Measurements from ENCODE around the gene TRMT10B. TPM values are rescaled to one million over a fixed set of nuclear protein-coding genes. Genes with fewer than 3 reads are reported as not detected.

TRMT10B gene
- total RNA-seq, 4 donors from 2014 or later = 1.5 to 10.2 (median 3.0) TPM

DNA sequence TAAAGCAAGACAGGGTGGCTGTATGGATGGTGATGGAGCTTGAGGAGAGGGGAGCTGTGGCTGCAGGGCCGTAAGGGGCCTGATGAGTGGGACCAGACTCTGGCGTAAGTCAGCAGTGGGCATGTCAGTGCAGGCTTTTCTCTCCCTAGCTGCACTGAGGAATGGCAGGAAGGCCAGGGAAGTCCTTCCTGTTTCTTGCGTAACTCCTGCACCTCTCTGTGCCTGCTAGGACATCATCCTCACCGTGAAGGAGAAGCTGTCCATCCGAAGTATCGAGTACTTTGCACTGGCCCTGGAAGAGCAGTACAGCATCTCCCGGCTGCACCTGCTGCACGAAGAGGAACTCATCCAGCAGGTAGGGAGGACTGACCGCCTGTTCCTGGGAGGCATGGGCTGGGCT is 24.1 kb upstream of the TRMT10B start:
- no peaks in the 10 kb centered on the region for H3K9me3 ChIP-seq
- H3K4me3 ChIP-seq = no peak overlapping the region
- no peak overlapping the region for H3K27ac ChIP-seq
- no peaks in the 10 kb centered on the region for H3K27me3 ChIP-seq
- in situ Hi-C loops (cut with MboI; ENCODE audit: low sequenced_read_pairs in 4 of 4) = no loop called here
- no peaks in the 10 kb centered on the region for H3K36me3 ChIP-seq
- DNase-seq (no peak), ATAC-seq (no peak)
- no peaks in the 10 kb centered on the region for H3K4me1 ChIP-seq
- intact Hi-C loops (cut with DNase I; ENCODE audit: low total_unique reads) = no loop called here
- no peak for TF ChIP-seq POLR2A (IDR thresholded peaks at IDR 0.05)
- TF ChIP-seq, protein P1, sequence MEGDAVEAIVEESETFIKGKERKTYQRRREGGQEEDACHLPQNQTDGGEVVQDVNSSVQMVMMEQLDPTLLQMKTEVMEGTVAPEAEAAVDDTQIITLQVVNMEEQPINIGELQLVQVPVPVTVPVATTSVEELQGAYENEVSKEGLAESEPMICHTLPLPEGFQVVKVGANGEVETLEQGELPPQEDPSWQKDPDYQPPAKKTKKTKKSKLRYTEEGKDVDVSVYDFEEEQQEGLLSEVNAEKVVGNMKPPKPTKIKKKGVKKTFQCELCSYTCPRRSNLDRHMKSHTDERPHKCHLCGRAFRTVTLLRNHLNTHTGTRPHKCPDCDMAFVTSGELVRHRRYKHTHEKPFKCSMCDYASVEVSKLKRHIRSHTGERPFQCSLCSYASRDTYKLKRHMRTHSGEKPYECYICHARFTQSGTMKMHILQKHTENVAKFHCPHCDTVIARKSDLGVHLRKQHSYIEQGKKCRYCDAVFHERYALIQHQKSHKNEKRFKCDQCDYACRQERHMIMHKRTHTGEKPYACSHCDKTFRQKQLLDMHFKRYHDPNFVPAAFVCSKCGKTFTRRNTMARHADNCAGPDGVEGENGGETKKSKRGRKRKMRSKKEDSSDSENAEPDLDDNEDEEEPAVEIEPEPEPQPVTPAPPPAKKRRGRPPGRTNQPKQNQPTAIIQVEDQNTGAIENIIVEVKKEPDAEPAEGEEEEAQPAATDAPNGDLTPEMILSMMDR (IDR thresholded peaks at IDR 0.05 in 4 of 5, conservative IDR thresholded peaks at IDR 0.05 in 1 of 5) = no peak

DNA sequence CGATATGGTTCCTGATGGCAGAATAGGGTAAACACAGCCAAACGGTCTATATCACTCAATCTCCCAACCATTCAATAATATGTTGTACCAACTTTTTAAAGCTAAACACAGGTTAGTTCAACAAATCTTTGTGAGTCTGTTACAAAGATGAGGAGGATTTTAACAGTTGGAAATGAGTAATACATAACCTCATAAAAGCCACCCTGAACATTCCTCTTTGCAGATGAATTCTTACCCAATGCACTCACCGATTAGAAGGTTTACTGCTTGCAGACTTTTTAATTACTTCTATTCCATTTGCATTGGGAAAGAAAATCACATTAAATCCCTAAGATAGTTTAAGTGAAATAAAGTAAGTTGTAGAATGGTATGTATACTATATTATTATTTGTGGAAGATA is 23.3 kb upstream of the TRMT10B start:
- Histone ChIP-seq H3K36me3 (no peaks in the 10 kb centered on the region), H3K4me3 (no peak overlapping the region), H3K4me1 (no peaks in the 10 kb centered on the region), H3K27me3 (no peaks in the 10 kb centered on the region), H3K27ac (no peak overlapping the region), H3K9me3 (no peaks in the 10 kb centered on the region)
- intact Hi-C loops (cut with DNase I; ENCODE audit: low total_unique reads) = no loop called here
- no peak for DNase-seq
- TF ChIP-seq, protein P1 (IDR thresholded peaks at IDR 0.05 in 4 of 5, conservative IDR thresholded peaks at IDR 0.05 in 1 of 5) = no peak
- TF ChIP-seq POLR2A (IDR thresholded peaks at IDR 0.05) = no peak
- ATAC-seq = no peak
- in situ Hi-C loops (cut with MboI; ENCODE audit: low sequenced_read_pairs in 4 of 4) = no loop called here

DNA sequence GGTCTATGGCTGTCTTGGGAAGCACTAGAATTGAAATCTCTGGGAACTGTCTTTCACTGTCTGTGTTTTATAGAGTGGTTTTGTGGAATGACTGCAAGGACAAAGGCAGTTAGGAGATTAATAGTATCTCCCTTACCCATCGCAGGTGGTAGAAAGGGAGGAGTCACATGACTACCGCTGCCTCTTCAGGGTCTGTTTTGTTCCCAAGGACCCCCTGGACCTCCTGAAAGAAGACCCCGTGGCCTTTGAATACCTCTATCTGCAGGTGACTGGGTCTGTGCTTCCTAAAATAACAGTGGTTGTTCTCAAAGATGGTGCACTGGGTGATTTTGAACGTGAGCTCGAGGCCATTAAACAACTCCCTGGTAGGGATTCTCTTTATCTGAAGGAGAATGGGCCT is 22.8 kb upstream of the TRMT10B start:
- H3K27me3 ChIP-seq = no peaks in the 10 kb centered on the region
- no peak for DNase-seq
- no peaks in the 10 kb centered on the region for H3K36me3 ChIP-seq
- no peak overlapping the region for H3K27ac ChIP-seq
- TF ChIP-seq, protein P1 (IDR thresholded peaks at IDR 0.05 in 4 of 5, conservative IDR thresholded peaks at IDR 0.05 in 1 of 5) = no peak
- TF ChIP-seq POLR2A (IDR thresholded peaks at IDR 0.05) = no peak
- intact Hi-C loops (cut with DNase I; ENCODE audit: low total_unique reads) = no loop called here
- in situ Hi-C loops (cut with MboI; ENCODE audit: low sequenced_read_pairs in 4 of 4) = no loop called here
- H3K4me3 ChIP-seq = no peak overlapping the region
- no peak for ATAC-seq
- no peaks in the 10 kb centered on the region for H3K4me1 ChIP-seq
- H3K9me3 ChIP-seq = no peaks in the 10 kb centered on the region

DNA sequence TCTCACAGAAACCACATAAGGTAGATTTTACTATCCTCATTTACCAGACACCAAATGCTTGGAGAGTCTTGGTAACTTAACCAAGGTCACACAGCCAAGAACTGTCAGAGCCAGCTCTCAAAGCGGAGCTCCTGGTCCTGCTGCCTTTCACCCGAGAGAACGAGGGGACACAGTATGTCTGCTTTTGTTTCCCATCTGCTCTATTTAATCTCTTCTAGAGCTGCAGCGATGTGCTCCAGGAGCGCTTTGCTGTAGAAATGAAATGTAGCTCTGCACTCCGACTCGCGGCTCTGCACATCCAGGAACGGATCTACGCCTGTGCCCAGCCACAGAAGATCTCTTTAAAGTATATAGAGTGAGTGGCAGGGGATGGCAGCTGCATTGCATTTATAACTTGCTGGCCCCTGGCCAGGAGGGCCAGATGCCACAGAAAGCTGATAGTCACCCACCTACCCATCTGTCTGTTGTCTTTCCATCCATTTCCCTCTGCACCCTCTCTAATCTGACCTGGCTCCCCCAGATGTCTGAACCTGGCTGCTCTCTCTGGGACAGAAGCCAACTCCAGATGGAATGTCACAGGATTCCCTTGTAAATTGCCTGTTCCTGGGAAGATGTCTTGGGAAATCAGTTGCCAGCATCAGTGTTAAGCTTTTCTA is 21.4 kb upstream of the TRMT10B start:
- no peak for ATAC-seq
- H3K27ac ChIP-seq = no peak overlapping the region
- TF ChIP-seq, protein P1 (IDR thresholded peaks at IDR 0.05 in 4 of 5, conservative IDR thresholded peaks at IDR 0.05 in 1 of 5) = no peak
- TF ChIP-seq POLR2A (IDR thresholded peaks at IDR 0.05) = no peak

DNA sequence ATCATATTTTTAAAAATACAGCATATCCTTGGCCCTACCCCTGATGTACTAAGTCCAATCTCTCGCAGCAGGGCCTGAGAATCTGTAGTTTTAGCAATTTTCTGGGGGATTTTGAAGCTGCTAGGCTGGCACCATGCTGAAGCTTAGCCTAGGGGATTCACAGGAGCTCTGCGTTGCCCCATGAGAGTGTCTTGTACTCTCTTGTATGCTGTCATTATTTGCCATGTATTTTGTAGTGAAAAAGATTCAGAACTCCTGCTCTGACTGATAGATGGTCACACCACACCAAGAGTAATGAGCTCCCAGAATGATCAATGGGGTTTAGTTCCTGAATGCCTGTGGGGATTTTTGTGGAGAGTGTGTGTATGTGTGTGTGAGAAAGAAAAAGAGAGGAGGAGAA is 20.7 kb upstream of the TRMT10B start:
- TF ChIP-seq POLR2A (IDR thresholded peaks at IDR 0.05) = no peak
- TF ChIP-seq, protein P1 (IDR thresholded peaks at IDR 0.05 in 4 of 5, conservative IDR thresholded peaks at IDR 0.05 in 1 of 5) = no peak
- intact Hi-C loops (cut with DNase I; ENCODE audit: low total_unique reads) (no loop called here), in situ Hi-C loops (cut with MboI; ENCODE audit: low sequenced_read_pairs in 4 of 4) (no loop called here)
- no peaks in the 10 kb centered on the region for H3K4me1 ChIP-seq
- no peaks in the 10 kb centered on the region for H3K36me3 ChIP-seq
- DNase-seq (no peak), ATAC-seq (no peak)
- no peaks in the 10 kb centered on the region for H3K9me3 ChIP-seq
- H3K27me3 ChIP-seq = no peaks in the 10 kb centered on the region
- no peak overlapping the region for H3K27ac ChIP-seq
- no peak overlapping the region for H3K4me3 ChIP-seq

More for the DNA sequence above, 21.4 kb upstream of the TRMT10B start:
- Histone ChIP-seq H3K4me1 (no peaks in the 10 kb centered on the region), H3K4me3 (no peak overlapping the region), H3K9me3 (no peaks in the 10 kb centered on the region), H3K27me3 (no peaks in the 10 kb centered on the region), H3K36me3 (no peaks in the 10 kb centered on the region)
- intact Hi-C loops (cut with DNase I; ENCODE audit: low total_unique reads) = no loop called here
- no peak for DNase-seq
- in situ Hi-C loops (cut with MboI; ENCODE audit: low sequenced_read_pairs in 4 of 4) = no loop called here
